Hindlimb muscle (tissue), 1 donor: ENCODE results near the gene STYXL1. TPM values are rescaled to one million over a fixed set of nuclear protein-coding genes. Genes with fewer than 3 reads are reported as not detected.

Source experiments
- DNase-seq: peaks from one replicate; pipeline ENCODE4 v3.0.0-alpha.2; 2013
- polyA plus RNA-seq: library from polyadenylated mRNA; unstranded; fragments of 120-200 nt; gene quantifications from one replicate; pipeline ENCODE4 v1.2.1, GENCODE V29; 2013; ENCODE audit not compliant: insufficient read length

STYXL1 gene
- polyA plus RNA-seq, 1 donor: 26.7 TPM

- no peak for DNase-seq
Observed at GRCh38 chr7:75979759-75980429, 67.9 kb downstream of the STYXL1 start.

- DNase-seq: peak; percentile 84
Observed at GRCh38 chr7:75977743-75978142, 70.1 kb downstream of the STYXL1 start.

GRCh38 chr7:75971961-75972763, 75.6 kb downstream of the STYXL1 start:
- no peak for DNase-seq

- no peak for DNase-seq
Observed at GRCh38 chr7:75971309-75971960, 76.4 kb downstream of the STYXL1 start.

- no peak for DNase-seq
Observed at GRCh38 chr7:75969704-75970498, 77.9 kb downstream of the STYXL1 start.

- no peak for DNase-seq
Observed at GRCh38 chr7:75969182-75969581, 78.6 kb downstream of the STYXL1 start.

- DNase-seq: no peak
Observed at GRCh38 chr7:75968561-75969001, 79.2 kb downstream of the STYXL1 start.

GRCh38 chr7:75968012-75968411, 79.8 kb downstream of the STYXL1 start:
- DNase-seq: no peak

GRCh38 chr7:75967487-75967997, 80.3 kb downstream of the STYXL1 start:
- DNase-seq: no peak

- DNase-seq: no peak
Observed at GRCh38 chr7:75967055-75967454, 80.7 kb downstream of the STYXL1 start.

- peak; percentile 74 for DNase-seq
Observed at GRCh38 chr7:75966190-75966961, 81.4 kb downstream of the STYXL1 start.

GRCh38 chr7:75965617-75966016, 82.2 kb downstream of the STYXL1 start:
- DNase-seq: no peak

- no peak for DNase-seq
Observed at GRCh38 chr7:75963381-75963995, 84.3 kb downstream of the STYXL1 start.

- DNase-seq: peak; percentile 70
Observed at GRCh38 chr7:75962607-75963380, 85.0 kb downstream of the STYXL1 start.

- no peak for DNase-seq
Observed at GRCh38 chr7:75961218-75961617, 86.6 kb downstream of the STYXL1 start.

- DNase-seq: no peak
Observed at GRCh38 chr7:75960372-75960771, 87.4 kb downstream of the STYXL1 start.

- DNase-seq: no peak
Observed at GRCh38 chr7:75958802-75959543, 88.8 kb downstream of the STYXL1 start.

GRCh38 chr7:75957021-75957736, 90.6 kb downstream of the STYXL1 start:
- no peak for DNase-seq
